Kidney (tissue), 14 donors: ENCODE results near the gene ECEL1. TPM values are rescaled to one million over a fixed set of nuclear protein-coding genes. Genes with fewer than 3 reads are reported as not detected.

Source experiments
- DNase-seq, 5 donors: peaks; one replicate each; pipeline ENCODE4 v3.0.0-alpha.2; 2013 to 2020
- FAIRE-seq: peaks from 2 replicates; lab custom pipeline; 2012; peaks lifted over from hg19 to GRCh38; lab: Jason Lieb, UNC
- H3K27ac ChIP-seq, 2 donors: one replicate each; pipeline ENCODE4 v1.7.0; 2013; ENCODE audit warnings: low read depth in 2 of 2, low read length in 2 of 2, inconsistent platforms in 1 of 2
- H3K27me3 ChIP-seq: one replicate; pipeline ENCODE4 v1.7.1; 2013; ENCODE audit warnings: low read length, inconsistent platforms; ENCODE audit not compliant: control insufficient read depth, insufficient read depth
- H3K36me3 ChIP-seq, 3 donors: one replicate each; pipeline versions ENCODE4 v1.7.0 to v1.7.1; 2013; ENCODE audit warnings: low read length in 3 of 3, control low read depth in 1 of 3, inconsistent platforms in 1 of 3; ENCODE audit not compliant: insufficient read depth in 3 of 3, control insufficient read depth in 2 of 3
- H3K4me1 ChIP-seq, 3 donors: one replicate each; pipeline versions ENCODE4 v1.7.0 to v1.7.1; 2013; ENCODE audit warnings: low read length in 3 of 3, inconsistent platforms in 1 of 3, low read depth in 1 of 3; ENCODE audit not compliant: control insufficient read depth in 2 of 3, insufficient read depth in 2 of 3
- H3K4me3 ChIP-seq, 3 donors: one replicate each; pipeline versions ENCODE4 v1.7.0 to v1.8.1; 2013; ENCODE audit warnings: low read length in 3 of 3, control low read depth in 1 of 3, inconsistent platforms in 1 of 3
- H3K9ac ChIP-seq, 3 donors: one replicate each; pipeline versions ENCODE4 v1.7.0 to v1.7.1; 2013; ENCODE audit warnings: low read length in 3 of 3, control low read depth in 1 of 3, inconsistent platforms in 1 of 3
- H3K9me3 ChIP-seq, 3 donors: one replicate each; pipeline versions ENCODE4 v1.7.0 to v1.7.1; 2013; ENCODE audit warnings: low read length in 3 of 3, control low read depth in 1 of 3, inconsistent platforms in 1 of 3; ENCODE audit not compliant: control insufficient read depth in 2 of 3, insufficient read depth in 1 of 3
- intact Hi-C: fragments of 100-400 bp; cut with DNase I; formaldehyde crosslinking; loops from one replicate; pipeline ENCODE4 v1.11.1; 2022
- polyA plus RNA-seq: library from polyadenylated mRNA; stranded (reverse); fragments of 350-450 nt; fragmentation: Illumina TruSeq; extraction: RNeasy Lipid Tissue Mini Kit (QIAGEN cat#74804); gene quantifications from one replicate; pipeline ENCODE4 v1.2.3, GENCODE V29; 2014; ENCODE audit warnings: low read depth, low replicate concordance; ENCODE audit not compliant: insufficient read depth
- total RNA-seq: library from RNA; stranded (reverse); fragmentation: NEBNext Ultra II Directional; extraction: Animal tissue kit (Norgen Biotek cat#: 25700); gene quantifications from one replicate; pipeline ENCODE4 v1.2.1, GENCODE V29; 2021
- TF ChIP-seq, protein P1 (sequence below): IDR thresholded peaks from 3 replicates; pipeline ENCODE4 v1.5.1; 2012; ENCODE audit warnings: mild to moderate bottlenecking, moderate library complexity, borderline replicate concordance; ENCODE audit not compliant: insufficient read depth; ENCODE audit errors: extremely low read depth
- donor health status: control.
- donor health status: control.
- donor health status: control.
- donor health status: control.
- donor health status: control.
- donor health status: DM: yes; HTN: yes; CAD: no.
- donor health status: Normal renal cell carcinoma (clear cell type).

The ECEL1 gene
- total and polyA plus RNA-seq, 2 donors from 2014 or later, result 6.7 to 8.5 TPM

DNA sequence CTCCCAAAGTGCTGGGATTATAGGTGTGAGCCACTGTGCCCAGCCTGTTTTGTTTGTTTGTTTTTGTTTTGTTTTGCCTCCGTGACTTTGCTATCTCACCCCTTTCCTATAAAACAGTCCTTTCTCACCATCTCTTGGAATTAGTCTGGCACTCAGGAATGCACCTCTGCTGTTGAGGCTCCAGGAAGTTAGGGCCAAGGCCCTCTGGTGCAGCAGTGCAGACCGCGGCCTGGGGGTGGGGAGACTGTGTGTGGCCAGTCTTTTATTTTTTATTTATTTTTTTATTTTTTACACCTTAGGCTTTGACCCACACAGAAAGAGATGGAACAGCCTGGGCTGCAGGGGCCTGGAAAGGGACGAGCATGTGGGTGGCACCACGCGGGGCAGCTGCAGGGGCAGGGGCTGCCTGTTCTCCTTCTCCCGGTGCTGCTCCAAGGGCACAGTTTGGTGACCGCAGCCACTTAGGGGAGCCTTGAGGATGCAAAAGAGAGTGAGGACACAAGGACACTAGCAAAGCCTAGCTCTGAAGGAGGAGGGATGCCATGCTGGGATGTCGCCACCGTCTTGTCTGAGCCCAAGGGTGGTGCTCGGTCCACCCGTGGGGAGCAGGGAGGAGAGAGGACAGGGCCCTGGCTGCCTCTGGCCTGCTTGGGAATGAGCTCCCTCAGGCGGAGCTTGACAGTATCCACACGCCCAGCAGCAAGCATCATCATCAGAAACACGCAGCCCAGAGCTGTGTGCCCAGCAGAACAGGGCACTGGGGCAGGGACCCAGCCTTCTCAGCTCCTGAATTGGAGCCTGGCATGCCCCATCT is 51.0 kb downstream of the ECEL1 start:
- Histone ChIP-seq H3K36me3 (no peaks in the 10 kb centered on the region), H3K9ac (no peak overlapping the region), H3K4me1 (no peaks in the 10 kb centered on the region), H3K27me3 (no peaks in the 10 kb centered on the region), H3K27ac (no peak overlapping the region), H3K4me3 (no peak overlapping the region), H3K9me3 (no peaks in the 10 kb centered on the region)
- FAIRE-seq (no peak), DNase-seq (peak in 2 of 5 donors; percentile 29 to 52)
- intact Hi-C loops, result loop anchor here (10.0 kb wide), 1 partner anchor 522 kb away; no protein-coding TSS in a partner anchor
- TF ChIP-seq, protein P1, sequence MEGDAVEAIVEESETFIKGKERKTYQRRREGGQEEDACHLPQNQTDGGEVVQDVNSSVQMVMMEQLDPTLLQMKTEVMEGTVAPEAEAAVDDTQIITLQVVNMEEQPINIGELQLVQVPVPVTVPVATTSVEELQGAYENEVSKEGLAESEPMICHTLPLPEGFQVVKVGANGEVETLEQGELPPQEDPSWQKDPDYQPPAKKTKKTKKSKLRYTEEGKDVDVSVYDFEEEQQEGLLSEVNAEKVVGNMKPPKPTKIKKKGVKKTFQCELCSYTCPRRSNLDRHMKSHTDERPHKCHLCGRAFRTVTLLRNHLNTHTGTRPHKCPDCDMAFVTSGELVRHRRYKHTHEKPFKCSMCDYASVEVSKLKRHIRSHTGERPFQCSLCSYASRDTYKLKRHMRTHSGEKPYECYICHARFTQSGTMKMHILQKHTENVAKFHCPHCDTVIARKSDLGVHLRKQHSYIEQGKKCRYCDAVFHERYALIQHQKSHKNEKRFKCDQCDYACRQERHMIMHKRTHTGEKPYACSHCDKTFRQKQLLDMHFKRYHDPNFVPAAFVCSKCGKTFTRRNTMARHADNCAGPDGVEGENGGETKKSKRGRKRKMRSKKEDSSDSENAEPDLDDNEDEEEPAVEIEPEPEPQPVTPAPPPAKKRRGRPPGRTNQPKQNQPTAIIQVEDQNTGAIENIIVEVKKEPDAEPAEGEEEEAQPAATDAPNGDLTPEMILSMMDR, result no peak

- TF ChIP-seq, protein P1, result no peak
- FAIRE-seq, result no peak
- H3K9ac ChIP-seq, result no peak overlapping the region
- H3K4me1 ChIP-seq, result no peaks in the 10 kb centered on the region
- no peaks in the 10 kb centered on the region for H3K9me3 ChIP-seq
- no peak overlapping the region for H3K4me3 ChIP-seq
- no peaks in the 10 kb centered on the region for H3K27me3 ChIP-seq
- H3K36me3 ChIP-seq, result no peaks in the 10 kb centered on the region
- intact Hi-C loops, result loop anchor here (10.0 kb wide), 1 partner anchor 521 kb away; no protein-coding TSS in a partner anchor
- no peak overlapping the region for H3K27ac ChIP-seq
- peak in 2 of 5 donors; percentile 13 to 19 for DNase-seq
Observed at GRCh38 chr2:232435805-232436204, 51.8 kb downstream of the ECEL1 start.

DNA sequence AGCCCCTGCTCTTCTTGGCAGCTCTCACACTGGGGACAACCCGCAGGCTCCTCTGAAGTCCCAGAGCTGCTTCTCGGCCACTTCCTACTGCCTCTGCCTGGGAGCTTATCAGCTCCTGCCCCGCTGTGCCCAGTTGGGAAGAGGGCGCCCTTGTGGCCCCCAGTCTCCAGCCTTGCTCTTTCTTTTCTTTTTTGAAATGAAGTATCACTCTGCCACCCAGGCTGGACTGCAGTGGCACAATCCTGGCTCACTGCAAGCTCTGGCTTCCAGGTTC is 52.3 kb downstream of the ECEL1 start:
- no peak for FAIRE-seq
- H3K9ac ChIP-seq, result no peak overlapping the region
- no peaks in the 10 kb centered on the region for H3K27me3 ChIP-seq
- no peaks in the 10 kb centered on the region for H3K4me1 ChIP-seq
- no peaks in the 10 kb centered on the region for H3K9me3 ChIP-seq
- no peak overlapping the region for H3K4me3 ChIP-seq
- TF ChIP-seq, protein P1, result no peak
- intact Hi-C loops, result loop anchor here (10.0 kb wide), 1 partner anchor 521 kb away; no protein-coding TSS in a partner anchor
- no peaks in the 10 kb centered on the region for H3K36me3 ChIP-seq
- DNase-seq, result no peak
- no peak overlapping the region for H3K27ac ChIP-seq
